ENCODE results near the gene LHFPL2.

The LHFPL2 gene

DNA sequence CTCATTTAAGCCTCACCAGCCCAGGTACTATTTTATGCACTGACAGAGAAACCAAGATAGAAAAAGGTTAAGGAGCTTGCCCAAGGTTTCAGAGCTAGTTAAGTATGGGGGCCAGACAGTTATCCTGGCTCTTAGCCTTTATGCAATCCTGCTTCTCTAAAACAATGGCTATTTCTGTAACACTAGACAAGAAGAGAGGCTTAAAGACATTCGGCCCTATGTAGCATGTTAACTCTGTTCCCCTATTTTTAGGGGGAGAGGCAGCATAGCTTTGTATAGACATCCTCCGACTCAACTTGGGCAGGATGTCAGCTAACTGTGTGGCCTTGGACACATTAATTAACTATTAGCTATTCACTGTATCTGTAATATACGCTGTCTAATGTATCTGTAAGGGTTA is 54.6 kb downstream of the LHFPL2 start:
- no peak for DNase-seq

GRCh38 chr5:78593465-78593864 is 55.1 kb downstream of the LHFPL2 start:
- DNase-seq: no peak

DNA sequence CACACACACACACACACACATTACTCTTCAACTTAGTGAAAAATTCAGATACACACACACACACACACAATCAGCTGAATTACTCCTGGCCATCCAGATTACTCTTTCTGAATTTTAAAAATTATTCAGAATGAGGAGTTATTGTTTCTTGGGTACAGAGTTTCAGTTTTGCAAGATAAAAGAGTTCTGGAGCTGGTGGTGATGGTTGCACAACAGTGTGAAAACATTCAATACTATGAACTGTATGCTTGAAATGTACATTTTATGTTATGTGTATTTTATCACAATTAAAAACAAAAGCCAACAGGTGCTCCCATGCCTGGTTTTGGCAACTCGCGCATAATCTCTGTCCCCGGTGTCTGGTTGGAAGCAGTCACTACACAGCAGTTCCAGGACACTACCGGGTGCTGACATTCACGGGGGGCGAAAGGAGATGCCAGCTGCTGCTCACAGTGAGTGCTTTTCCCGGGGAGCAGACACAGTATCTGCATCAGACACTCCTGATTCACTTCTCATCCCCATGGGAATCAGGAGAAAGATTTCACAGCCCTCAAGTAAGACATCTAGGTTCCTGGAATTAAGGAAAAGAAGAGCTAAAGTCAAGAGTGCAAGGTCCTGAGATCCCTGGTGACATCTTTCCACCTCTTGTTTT is 55.7 kb downstream of the LHFPL2 start:
- DNase-seq: no peak

- DNase-seq: no peak
Measured at GRCh38 chr5:78591972-78592700, 56.4 kb downstream of the LHFPL2 start.

- no peak for DNase-seq
Measured at GRCh38 chr5:78591138-78591612, 57.4 kb downstream of the LHFPL2 start.

DNA sequence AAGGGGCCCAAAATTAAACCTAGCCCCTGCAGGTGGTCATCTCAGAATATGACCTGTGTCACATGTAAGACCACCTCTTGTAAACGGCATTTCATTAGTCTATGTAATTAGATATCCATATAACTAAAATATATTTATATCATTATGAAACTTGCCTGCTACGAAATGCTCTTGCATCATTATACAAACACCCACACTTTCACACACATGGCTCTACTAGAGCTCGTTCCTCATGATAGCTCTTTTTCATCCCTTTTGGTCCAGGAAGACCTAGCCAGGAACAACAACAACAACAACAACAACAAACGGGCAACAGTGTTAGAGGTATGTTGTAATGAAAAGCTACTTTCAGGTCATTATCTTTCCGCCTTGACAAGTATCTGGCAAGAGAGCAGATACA is 58.6 kb downstream of the LHFPL2 start:
- no peak for DNase-seq

DNA sequence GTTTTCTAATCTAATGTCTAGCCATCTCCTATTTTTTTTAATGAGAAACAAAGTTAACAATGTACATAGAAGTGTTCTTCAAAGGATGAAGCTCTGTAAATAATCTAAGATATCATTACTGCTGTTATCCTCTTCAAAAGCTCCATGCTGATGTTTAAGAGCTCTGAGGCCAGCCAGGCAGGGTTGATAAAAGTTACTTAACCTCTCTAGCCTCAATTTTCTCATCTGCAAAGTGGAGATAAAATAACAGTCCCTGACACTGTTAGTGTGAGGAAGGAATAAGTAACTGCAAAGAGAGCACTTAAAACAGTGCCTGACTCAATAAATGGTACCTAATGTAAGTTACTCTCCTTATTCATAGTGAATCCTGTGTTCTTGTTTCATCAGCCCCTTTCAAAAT is 60.1 kb downstream of the LHFPL2 start:
- DNase-seq: no peak

GRCh38 chr5:78587775-78588291 is 60.7 kb downstream of the LHFPL2 start:
- DNase-seq: no peak

GRCh38 chr5:78587081-78587774 is 61.3 kb downstream of the LHFPL2 start:
- DNase-seq: no peak

GRCh38 chr5:78586251-78586650 is 62.3 kb downstream of the LHFPL2 start:
- DNase-seq: no peak

DNA sequence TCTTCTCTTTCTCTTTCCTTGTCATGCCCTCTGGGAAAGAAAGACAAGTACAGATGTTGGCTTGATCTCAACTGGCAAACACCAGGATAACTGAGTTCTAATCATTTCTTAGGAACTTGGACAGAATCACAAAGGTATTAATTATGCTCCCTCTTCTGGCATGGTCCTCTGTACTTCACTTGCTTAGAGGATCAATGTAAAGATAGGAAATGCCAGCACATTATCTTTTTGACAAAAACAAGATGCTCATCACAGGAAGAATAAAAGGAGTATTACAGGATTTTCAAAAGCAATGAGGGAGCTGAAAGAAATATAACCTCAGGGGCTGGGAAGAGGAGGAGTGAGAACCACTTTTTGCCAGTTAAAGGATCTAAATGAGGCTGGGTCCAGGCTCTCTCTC is 70.6 kb downstream of the LHFPL2 start:
- DNase-seq: no peak

DNA sequence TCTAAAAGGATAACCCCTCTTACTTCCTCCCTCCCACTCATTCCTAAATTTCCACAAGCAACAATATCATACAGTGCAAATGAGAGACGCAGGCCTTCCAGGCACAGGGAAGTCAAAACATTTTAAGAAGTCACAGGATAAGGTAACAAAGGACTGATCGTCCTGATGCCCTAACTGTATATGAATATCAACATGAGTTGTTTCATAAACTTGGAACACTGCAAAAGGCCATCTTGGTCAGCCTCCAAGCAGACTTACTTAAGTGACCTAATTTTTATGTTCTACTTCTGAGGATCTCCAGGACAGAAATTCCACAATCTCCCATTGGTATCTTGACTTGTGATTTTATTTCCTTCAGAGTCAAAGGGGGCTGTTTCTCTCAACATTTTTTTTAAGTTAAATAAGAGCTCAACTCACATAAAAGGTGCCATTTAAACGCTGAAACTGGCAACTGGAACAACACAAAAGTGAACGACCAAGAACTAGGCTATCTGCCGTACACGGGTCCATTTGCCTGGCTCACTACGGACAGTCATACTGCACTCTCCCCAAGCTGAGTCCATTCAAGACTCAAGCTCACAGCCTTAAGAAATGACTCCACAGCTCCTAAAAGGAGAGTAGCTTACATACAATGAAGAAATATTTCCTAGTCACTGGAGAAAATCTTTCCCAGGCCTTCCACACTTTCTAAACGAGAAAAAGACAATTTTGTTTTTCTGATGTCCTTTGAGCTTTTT is 71.3 kb downstream of the LHFPL2 start:
- DNase-seq: no peak

GRCh38 chr5:78576376-78576775 is 72.2 kb downstream of the LHFPL2 start:
- DNase-seq: no peak

- DNase-seq: no peak
Measured at GRCh38 chr5:78574731-78575161, 73.8 kb downstream of the LHFPL2 start.

- no peak for DNase-seq
Measured at GRCh38 chr5:78574131-78574673, 74.4 kb downstream of the LHFPL2 start.

- no peak for DNase-seq
Measured at GRCh38 chr5:78573318-78573717, 75.3 kb downstream of the LHFPL2 start.

- no peak for DNase-seq
Measured at GRCh38 chr5:78570646-78571045, 77.9 kb downstream of the LHFPL2 start.

- no peak for DNase-seq
Measured at GRCh38 chr5:78569441-78569840, 79.1 kb downstream of the LHFPL2 start.

GRCh38 chr5:78568676-78569075 is 79.9 kb downstream of the LHFPL2 start:
- no peak for DNase-seq

- DNase-seq: no peak
Measured at GRCh38 chr5:78568212-78568611, 80.4 kb downstream of the LHFPL2 start.

DNA sequence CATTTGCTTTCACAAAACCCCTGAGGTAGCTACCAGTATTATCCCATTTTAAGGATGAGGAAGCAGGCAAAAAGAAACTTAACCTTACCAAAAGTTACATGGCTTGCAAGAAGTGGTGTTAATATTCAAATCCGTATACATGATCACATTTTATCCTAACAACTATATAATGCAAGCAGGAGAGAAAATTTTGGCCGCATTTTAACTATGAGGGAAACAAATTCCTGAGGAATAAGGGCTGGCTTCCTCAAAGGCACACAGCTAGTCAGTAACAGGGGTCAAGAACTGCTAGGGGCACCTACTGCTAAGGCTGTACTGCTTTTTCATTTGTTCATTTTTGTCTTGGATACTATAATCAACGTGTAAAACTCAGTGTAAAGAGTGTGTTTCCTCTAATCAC is 81.0 kb downstream of the LHFPL2 start:
- no peak for DNase-seq

- DNase-seq: no peak
Measured at GRCh38 chr5:78566747-78567425, 81.7 kb downstream of the LHFPL2 start.
